KMS-11 (cell line): Measurements from ENCODE around the gene CCDC86.

ENCODE experiments used
- H2AFZ ChIP-seq: fragments of 200-600 bp; sonication (generic); 2 replicates; pipeline ENCODE4 v1.6.1; 2016; ENCODE audit warnings: antibody characterized with exemption, mixed run types, low read depth
- H3K27ac ChIP-seq: fragments of 200-600 bp; sonication (generic); 2 replicates; pipeline ENCODE4 v1.6.1; 2016; ENCODE audit warnings: mild to moderate bottlenecking, mixed run types
- H3K27me3 ChIP-seq: fragments of 200-600 bp; sonication (generic); 2 replicates; pipeline ENCODE4 v1.6.1; 2017; ENCODE audit warnings: mild to moderate bottlenecking, low read depth, mixed run types, moderate library complexity; ENCODE audit not compliant: insufficient read depth
- H3K36me3 ChIP-seq: fragments of 200-600 bp; sonication (generic); 2 replicates; pipeline ENCODE4 v1.6.1; 2017; ENCODE audit warnings: mild to moderate bottlenecking, mixed run types; ENCODE audit not compliant: insufficient read depth
- H3K4me1 ChIP-seq: fragments of 200-600 bp; sonication (generic); 2 replicates; pipeline ENCODE4 v1.6.1; 2016; ENCODE audit warnings: mild to moderate bottlenecking, low read depth, mixed run types; ENCODE audit not compliant: poor library complexity, severe bottlenecking
- H3K4me2 ChIP-seq: fragments of 200-600 bp; sonication (generic); 2 replicates; pipeline ENCODE4 v1.7.0; 2016; ENCODE audit warnings: mild to moderate bottlenecking, mixed run types
- H3K4me3 ChIP-seq: fragments of 200-600 bp; sonication (generic); IDR thresholded peaks from 2 replicates; pipeline ENCODE4 v1.6.1; 2017; ENCODE audit warnings: low read depth, low read length, mixed read lengths; ENCODE audit not compliant: insufficient read depth
- H3K79me2 ChIP-seq: fragments of 200-600 bp; sonication (generic); 2 replicates; pipeline ENCODE4 v1.6.1; 2016; ENCODE audit warnings: low read depth, mixed run types; ENCODE audit not compliant: insufficient read depth
- H3K9ac ChIP-seq: fragments of 200-600 bp; sonication (generic); 2 replicates; pipeline ENCODE4 v1.6.1; 2016; ENCODE audit warnings: mild to moderate bottlenecking, mixed run types
- H4K20me1 ChIP-seq: fragments of 200-600 bp; sonication (generic); 2 replicates; pipeline ENCODE4 v1.6.1; 2016; ENCODE audit warnings: mild to moderate bottlenecking, mixed run types; ENCODE audit not compliant: insufficient read depth
- TF ChIP-seq, protein P1 (sequence below): fragments of 200-600 bp; sonication (generic); conservative IDR thresholded peaks from 2 replicates; pipeline ENCODE4 v1.6.1; 2017; ENCODE audit warnings: low read depth, mild to moderate bottlenecking, antibody characterized with exemption, low read length, moderate library complexity, mixed read lengths

Gene CCDC86

DNA sequence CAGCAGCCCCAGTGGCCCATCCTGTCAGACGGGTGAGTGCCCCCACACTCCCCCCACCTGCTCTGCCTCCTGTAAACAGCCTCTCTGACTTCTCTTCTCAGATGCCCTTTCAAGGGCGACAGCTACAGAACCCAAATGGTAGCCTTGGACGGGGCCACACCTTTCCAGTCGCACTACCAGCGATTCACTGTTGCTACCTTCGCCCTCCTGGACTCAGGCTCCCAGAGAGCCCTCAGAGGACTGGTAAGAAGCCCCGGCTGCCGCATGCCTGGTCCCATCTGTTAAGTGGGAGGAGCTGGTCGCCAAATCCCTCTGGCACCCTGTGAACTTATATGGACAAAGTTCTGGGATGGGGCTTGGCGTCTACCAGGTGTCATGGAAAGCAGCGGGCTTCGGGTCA is 31.6 kb downstream of the CCDC86 start:
- Histone ChIP-seq H3K79me2 (no peaks in the 10 kb centered on the region), H3K4me3 (no peak overlapping the region), H2AFZ (no peak overlapping the region), H3K4me1 (peaks cover 37% of the 10 kb centered on the region), H3K9ac (no peak overlapping the region), H3K4me2 (no peak overlapping the region), H4K20me1 (no peaks in the 10 kb centered on the region), H3K27ac (no peak overlapping the region), H3K27me3 (no peaks in the 10 kb centered on the region), H3K36me3 (no peaks in the 10 kb centered on the region)
- TF ChIP-seq, protein P1, sequence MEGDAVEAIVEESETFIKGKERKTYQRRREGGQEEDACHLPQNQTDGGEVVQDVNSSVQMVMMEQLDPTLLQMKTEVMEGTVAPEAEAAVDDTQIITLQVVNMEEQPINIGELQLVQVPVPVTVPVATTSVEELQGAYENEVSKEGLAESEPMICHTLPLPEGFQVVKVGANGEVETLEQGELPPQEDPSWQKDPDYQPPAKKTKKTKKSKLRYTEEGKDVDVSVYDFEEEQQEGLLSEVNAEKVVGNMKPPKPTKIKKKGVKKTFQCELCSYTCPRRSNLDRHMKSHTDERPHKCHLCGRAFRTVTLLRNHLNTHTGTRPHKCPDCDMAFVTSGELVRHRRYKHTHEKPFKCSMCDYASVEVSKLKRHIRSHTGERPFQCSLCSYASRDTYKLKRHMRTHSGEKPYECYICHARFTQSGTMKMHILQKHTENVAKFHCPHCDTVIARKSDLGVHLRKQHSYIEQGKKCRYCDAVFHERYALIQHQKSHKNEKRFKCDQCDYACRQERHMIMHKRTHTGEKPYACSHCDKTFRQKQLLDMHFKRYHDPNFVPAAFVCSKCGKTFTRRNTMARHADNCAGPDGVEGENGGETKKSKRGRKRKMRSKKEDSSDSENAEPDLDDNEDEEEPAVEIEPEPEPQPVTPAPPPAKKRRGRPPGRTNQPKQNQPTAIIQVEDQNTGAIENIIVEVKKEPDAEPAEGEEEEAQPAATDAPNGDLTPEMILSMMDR = no peak

- Histone ChIP-seq H3K4me3 (no peak overlapping the region), H3K27me3 (no peaks in the 10 kb centered on the region), H3K36me3 (no peaks in the 10 kb centered on the region), H3K4me2 (no peak overlapping the region), H3K9ac (no peak overlapping the region), H4K20me1 (no peaks in the 10 kb centered on the region), H3K4me1 (peaks cover 35% of the 10 kb centered on the region), H2AFZ (no peak overlapping the region), H3K27ac (no peak overlapping the region), H3K79me2 (no peaks in the 10 kb centered on the region)
- TF ChIP-seq, protein P1 = no peak
These were observed 32.8 kb downstream of the CCDC86 start for GRCh38 chr11:60874421-60875365.

DNA sequence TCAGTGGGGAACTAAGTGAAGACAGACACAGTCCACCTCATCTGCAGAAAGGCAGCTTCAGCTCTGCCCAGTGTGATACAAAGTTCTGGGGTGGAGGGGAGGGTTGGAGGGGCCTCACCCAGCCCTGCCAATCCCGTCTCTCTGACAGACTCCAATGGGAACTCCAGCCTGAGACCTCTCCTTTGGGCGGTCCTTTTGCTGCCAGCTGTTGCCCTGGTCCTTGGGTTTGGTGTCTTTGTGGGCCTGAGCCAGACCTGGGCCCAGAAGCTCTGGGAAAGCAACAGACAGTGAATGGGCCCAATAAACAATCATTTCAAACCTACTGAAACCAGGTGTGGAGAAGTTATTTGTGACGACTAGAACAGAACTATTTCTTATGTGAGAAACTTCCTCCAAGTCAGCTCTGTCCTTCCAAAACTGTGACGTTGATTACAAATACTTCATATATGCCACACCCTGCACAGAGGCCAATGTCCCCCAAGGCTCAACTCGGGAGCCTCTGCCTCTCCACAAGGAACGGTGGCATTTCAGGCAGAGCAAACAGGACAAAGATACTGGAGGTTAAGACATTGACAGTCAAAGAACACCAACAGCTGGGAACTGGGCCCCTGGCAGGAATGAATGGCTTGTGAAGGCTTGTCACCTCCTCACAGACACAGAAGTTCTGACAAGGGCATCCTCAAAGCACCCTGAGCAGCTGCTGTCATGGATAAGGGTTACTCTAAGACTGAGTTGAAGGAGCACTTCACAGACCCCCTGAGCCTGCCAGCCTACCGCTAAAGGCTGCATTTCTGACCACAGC is 33.7 kb downstream of the CCDC86 start:
- Histone ChIP-seq H3K4me2 (no peak overlapping the region), H4K20me1 (no peaks in the 10 kb centered on the region), H3K4me1 (peaks cover 27% of the 10 kb centered on the region), H3K27me3 (no peaks in the 10 kb centered on the region), H3K36me3 (no peaks in the 10 kb centered on the region), H3K27ac (no peak overlapping the region), H2AFZ (no peak overlapping the region), H3K79me2 (no peaks in the 10 kb centered on the region), H3K4me3 (no peak overlapping the region), H3K9ac (no peak overlapping the region)
- TF ChIP-seq, protein P1 = no peak

DNA sequence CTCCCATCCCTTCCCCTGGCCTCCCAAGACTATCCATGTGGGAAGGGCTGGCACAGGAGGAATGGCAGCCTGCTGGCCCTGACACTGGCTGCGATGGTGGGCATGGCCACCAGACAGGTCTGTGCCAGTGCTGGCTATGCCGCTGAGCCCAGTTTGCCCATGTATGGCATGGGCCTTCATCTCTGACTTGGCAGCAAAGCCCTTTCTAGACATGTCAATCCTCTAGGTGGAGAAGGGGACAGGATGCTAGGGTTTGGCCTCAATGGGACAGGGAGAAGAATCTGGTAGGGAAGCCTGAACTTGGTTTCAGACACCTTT is 34.2 kb downstream of the CCDC86 start:
- Histone ChIP-seq H3K27me3 (no peaks in the 10 kb centered on the region), H4K20me1 (no peaks in the 10 kb centered on the region), H3K4me1 (peaks cover 21% of the 10 kb centered on the region), H3K4me2 (no peak overlapping the region), H3K36me3 (no peaks in the 10 kb centered on the region), H3K4me3 (no peak overlapping the region), H2AFZ (no peak overlapping the region), H3K9ac (no peak overlapping the region), H3K79me2 (no peaks in the 10 kb centered on the region), H3K27ac (no peak overlapping the region)
- TF ChIP-seq, protein P1 = no peak
